ENCODE measurements around the gene HDAC2.
"Not testable (repeated sequence)": the region's sequence is repeated elsewhere in the genome, so short reads cannot be mapped to it uniquely, and the experiment has no call there.

HDAC2 gene

DNA sequence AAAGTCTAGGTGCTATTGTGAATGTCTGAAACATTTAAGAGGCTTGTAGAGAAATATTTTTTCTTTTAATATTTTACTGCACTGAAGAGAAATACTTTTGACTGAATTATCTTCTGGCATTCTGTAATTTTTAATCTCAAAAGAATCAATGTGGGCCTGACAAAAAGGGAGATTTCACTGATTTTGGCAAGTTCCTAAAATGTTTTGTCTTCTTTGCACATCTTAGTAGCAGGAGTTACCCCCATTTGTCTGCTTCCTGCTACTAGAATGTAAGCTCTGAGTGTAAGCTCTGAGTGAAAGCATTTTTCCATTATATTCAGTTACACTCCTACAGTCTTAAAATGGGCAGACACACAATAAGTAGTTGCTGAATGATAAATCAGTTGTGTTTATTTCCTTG is 31.1 kb downstream of the HDAC2 start:
- H3K4me2 ChIP-seq (ENCODE audit: low read depth, low read length, poor library complexity, severe bottlenecking): no peak overlapping the region
- no peaks in the 10 kb centered on the region for H3F3A ChIP-seq (ENCODE audit: low read depth)
- H3K4me1 ChIP-seq (ENCODE audit: insufficient read depth, low read length, poor library complexity, severe bottlenecking): no peaks in the 10 kb centered on the region
- H3K27me3 ChIP-seq (ENCODE audit: insufficient read depth, low read length, poor library complexity, severe bottlenecking): no peaks in the 10 kb centered on the region
- H3K36me3 ChIP-seq (ENCODE audit: insufficient read depth, low read length): peaks cover 77% of the 10 kb centered on the region
- no peak overlapping the region for H3K9ac ChIP-seq (ENCODE audit: low read depth, low read length, poor library complexity, severe bottlenecking)
- no peaks in the 10 kb centered on the region for H3K9me2 ChIP-seq (replicated peaks; ENCODE audit: low read depth, low read length)
- no peaks in the 10 kb centered on the region for H4K20me1 ChIP-seq (ENCODE audit: insufficient read depth, low read length, poor library complexity, severe bottlenecking)
- TF ChIP-seq EZH2phosphoT487 (IDR thresholded peaks at IDR 0.05; ENCODE audit: borderline replicate concordance): no peak
- TF ChIP-seq, protein P1, sequence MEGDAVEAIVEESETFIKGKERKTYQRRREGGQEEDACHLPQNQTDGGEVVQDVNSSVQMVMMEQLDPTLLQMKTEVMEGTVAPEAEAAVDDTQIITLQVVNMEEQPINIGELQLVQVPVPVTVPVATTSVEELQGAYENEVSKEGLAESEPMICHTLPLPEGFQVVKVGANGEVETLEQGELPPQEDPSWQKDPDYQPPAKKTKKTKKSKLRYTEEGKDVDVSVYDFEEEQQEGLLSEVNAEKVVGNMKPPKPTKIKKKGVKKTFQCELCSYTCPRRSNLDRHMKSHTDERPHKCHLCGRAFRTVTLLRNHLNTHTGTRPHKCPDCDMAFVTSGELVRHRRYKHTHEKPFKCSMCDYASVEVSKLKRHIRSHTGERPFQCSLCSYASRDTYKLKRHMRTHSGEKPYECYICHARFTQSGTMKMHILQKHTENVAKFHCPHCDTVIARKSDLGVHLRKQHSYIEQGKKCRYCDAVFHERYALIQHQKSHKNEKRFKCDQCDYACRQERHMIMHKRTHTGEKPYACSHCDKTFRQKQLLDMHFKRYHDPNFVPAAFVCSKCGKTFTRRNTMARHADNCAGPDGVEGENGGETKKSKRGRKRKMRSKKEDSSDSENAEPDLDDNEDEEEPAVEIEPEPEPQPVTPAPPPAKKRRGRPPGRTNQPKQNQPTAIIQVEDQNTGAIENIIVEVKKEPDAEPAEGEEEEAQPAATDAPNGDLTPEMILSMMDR (conservative IDR thresholded peaks at IDR 0.05; ENCODE audit: low read length): no peak
- H3K9me3 ChIP-seq (ENCODE audit: insufficient read depth, low read depth, low read length): no peaks in the 10 kb centered on the region
- no peak overlapping the region for H3K4me3 ChIP-seq (ENCODE audit: low read length, poor library complexity, severe bottlenecking)
- no peak overlapping the region for H2AFZ ChIP-seq (ENCODE audit: low read length)
- H3K79me2 ChIP-seq (ENCODE audit: insufficient read depth, low read length): no peaks in the 10 kb centered on the region

DNA sequence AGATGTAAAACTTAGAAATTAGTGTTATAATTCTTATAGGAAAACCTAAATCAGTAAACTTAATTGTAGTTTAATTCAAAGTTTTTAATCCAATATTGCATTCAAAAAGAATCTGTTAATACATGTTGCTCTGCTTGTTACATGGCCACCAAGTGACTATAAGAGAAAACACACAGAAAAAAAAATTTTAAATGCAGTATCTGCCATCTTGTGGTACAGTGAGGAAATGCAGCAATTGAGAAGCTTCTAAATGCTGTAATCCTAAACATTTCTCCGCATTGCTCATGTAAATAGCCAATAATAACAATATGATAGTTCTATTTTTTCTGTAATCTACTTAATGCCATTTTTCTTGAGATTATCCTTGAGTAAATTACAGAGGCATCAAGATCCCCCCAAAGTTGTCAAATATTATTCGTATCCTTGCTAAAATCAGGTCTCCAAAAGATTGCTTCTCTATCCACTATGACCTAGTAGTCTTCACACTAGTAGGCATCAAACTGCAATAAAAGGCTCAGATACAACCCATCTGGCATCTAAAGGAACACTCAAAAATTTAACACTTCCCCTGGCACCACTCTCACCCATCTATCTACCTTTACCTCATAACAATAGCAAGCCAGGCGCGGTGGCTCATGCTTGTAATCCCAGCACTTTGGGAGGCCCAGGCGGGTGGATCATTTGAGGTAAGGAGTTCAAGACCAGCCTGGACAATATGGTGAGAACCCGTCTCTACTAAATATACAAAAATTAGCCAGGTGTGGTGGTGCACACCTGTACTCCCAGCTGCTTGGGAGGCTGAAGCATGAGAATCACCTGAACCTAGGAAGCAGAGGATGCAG is 34.6 kb downstream of the HDAC2 start:
- no peaks in the 10 kb centered on the region for H3K27me3 ChIP-seq (ENCODE audit: insufficient read depth, low read length, poor library complexity, severe bottlenecking)
- H3K9ac ChIP-seq (ENCODE audit: low read depth, low read length, poor library complexity, severe bottlenecking): no peak overlapping the region
- H3K36me3 ChIP-seq (ENCODE audit: insufficient read depth, low read length): peaks cover 46% of the 10 kb centered on the region

DNA sequence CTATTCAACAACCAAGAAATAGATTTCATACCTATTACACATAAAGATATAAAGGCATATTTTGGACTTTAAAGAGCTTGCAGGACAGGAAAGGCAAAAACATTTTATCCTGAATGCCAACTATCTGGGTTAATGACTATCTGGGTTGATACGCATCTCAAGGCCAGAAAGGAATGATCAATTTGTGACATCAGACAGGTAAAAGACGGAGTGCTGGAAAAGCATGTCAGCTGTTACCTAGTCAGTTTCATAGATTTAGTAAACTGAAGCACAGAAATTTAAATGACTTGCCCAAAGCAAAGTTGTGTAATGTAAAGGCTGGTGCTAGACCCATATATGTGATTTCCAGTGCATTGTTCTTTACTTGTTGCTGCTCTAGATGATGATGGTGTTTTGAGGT is 36.8 kb downstream of the HDAC2 start:
- TF ChIP-seq, protein P1 (conservative IDR thresholded peaks at IDR 0.05; ENCODE audit: low read length): no peak
- TF ChIP-seq EZH2phosphoT487 (IDR thresholded peaks at IDR 0.05; ENCODE audit: borderline replicate concordance): no peak

More for the DNA sequence above, 34.6 kb downstream of the HDAC2 start:
- Histone ChIP-seq H2AFZ (ENCODE audit: low read length) (no peak overlapping the region), H3K9me2 (replicated peaks; ENCODE audit: low read depth, low read length) (no peaks in the 10 kb centered on the region), H3K79me2 (ENCODE audit: insufficient read depth, low read length) (no peaks in the 10 kb centered on the region), H3K4me3 (ENCODE audit: low read length, poor library complexity, severe bottlenecking) (no peak overlapping the region), H3K4me1 (ENCODE audit: insufficient read depth, low read length, poor library complexity, severe bottlenecking) (no peaks in the 10 kb centered on the region), H3K4me2 (ENCODE audit: low read depth, low read length, poor library complexity, severe bottlenecking) (no peak overlapping the region), H4K20me1 (ENCODE audit: insufficient read depth, low read length, poor library complexity, severe bottlenecking) (no peaks in the 10 kb centered on the region), H3K9me3 (ENCODE audit: insufficient read depth, low read depth, low read length) (no peaks in the 10 kb centered on the region), H3F3A (ENCODE audit: low read depth) (no peaks in the 10 kb centered on the region)
- TF ChIP-seq EZH2phosphoT487 (IDR thresholded peaks at IDR 0.05; ENCODE audit: borderline replicate concordance): no peak
- TF ChIP-seq, protein P1 (conservative IDR thresholded peaks at IDR 0.05; ENCODE audit: low read length): peak; percentile 92

DNA sequence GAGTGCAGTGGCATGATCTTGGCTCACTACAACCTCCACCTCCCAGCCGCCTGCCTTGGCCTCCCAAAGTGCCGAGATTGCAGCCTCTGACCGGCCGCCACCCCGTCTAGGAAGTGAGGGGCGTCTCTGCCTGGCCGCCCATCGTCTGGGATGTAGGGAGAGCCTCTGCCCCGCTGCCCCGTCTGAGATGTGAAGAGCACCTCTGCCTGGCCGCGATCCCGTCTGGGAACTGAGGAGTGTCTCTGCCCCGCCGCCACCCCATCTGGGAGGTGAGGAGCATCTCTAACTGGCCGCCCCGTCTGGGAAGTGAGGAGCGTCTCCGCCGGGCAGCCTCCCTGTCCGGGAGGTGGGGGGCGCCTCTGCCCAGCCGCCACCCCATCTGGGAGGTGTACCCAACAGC is 39.0 kb downstream of the HDAC2 start:
- not testable (repeated sequence) for H3K9me3 ChIP-seq (ENCODE audit: insufficient read depth, low read depth, low read length); H3K9me2 ChIP-seq (replicated peaks; ENCODE audit: low read depth, low read length); H3K4me3 ChIP-seq (ENCODE audit: low read length, poor library complexity, severe bottlenecking); H3K36me3 ChIP-seq (ENCODE audit: insufficient read depth, low read length); H3K4me1 ChIP-seq (ENCODE audit: insufficient read depth, low read length, poor library complexity, severe bottlenecking); H2AFZ ChIP-seq (ENCODE audit: low read length); H3F3A ChIP-seq (ENCODE audit: low read depth); H3K9ac ChIP-seq (ENCODE audit: low read depth, low read length, poor library complexity, severe bottlenecking); H4K20me1 ChIP-seq (ENCODE audit: insufficient read depth, low read length, poor library complexity, severe bottlenecking); H3K79me2 ChIP-seq (ENCODE audit: insufficient read depth, low read length); H3K27me3 ChIP-seq (ENCODE audit: insufficient read depth, low read length, poor library complexity, severe bottlenecking); H3K4me2 ChIP-seq (ENCODE audit: low read depth, low read length, poor library complexity, severe bottlenecking)

More for the DNA sequence above, 36.8 kb downstream of the HDAC2 start:
- Histone ChIP-seq H3K79me2 (ENCODE audit: insufficient read depth, low read length) (no peaks in the 10 kb centered on the region), H3K4me2 (ENCODE audit: low read depth, low read length, poor library complexity, severe bottlenecking) (no peak overlapping the region), H2AFZ (ENCODE audit: low read length) (no peak overlapping the region), H3F3A (ENCODE audit: low read depth) (no peaks in the 10 kb centered on the region), H3K9me2 (replicated peaks; ENCODE audit: low read depth, low read length) (no peaks in the 10 kb centered on the region), H4K20me1 (ENCODE audit: insufficient read depth, low read length, poor library complexity, severe bottlenecking) (no peaks in the 10 kb centered on the region), H3K4me1 (ENCODE audit: insufficient read depth, low read length, poor library complexity, severe bottlenecking) (no peaks in the 10 kb centered on the region), H3K9me3 (ENCODE audit: insufficient read depth, low read depth, low read length) (peaks cover 4% of the 10 kb centered on the region; the same call in 1 of the 2 replicates), H3K27me3 (ENCODE audit: insufficient read depth, low read length, poor library complexity, severe bottlenecking) (no peaks in the 10 kb centered on the region), H3K36me3 (ENCODE audit: insufficient read depth, low read length) (peaks cover 23% of the 10 kb centered on the region; the same call in 1 of the 2 replicates), H3K9ac (ENCODE audit: low read depth, low read length, poor library complexity, severe bottlenecking) (no peak overlapping the region), H3K4me3 (ENCODE audit: low read length, poor library complexity, severe bottlenecking) (no peak overlapping the region)

Data from Loucy (cell line).